ENCODE data around the gene LOX. TPM values are rescaled to one million over a fixed set of nuclear protein-coding genes. Genes with fewer than 3 reads are reported as not detected.

The LOX gene
- total RNA-seq, 1 donor from 2014 or later: 1.2 TPM

DNA sequence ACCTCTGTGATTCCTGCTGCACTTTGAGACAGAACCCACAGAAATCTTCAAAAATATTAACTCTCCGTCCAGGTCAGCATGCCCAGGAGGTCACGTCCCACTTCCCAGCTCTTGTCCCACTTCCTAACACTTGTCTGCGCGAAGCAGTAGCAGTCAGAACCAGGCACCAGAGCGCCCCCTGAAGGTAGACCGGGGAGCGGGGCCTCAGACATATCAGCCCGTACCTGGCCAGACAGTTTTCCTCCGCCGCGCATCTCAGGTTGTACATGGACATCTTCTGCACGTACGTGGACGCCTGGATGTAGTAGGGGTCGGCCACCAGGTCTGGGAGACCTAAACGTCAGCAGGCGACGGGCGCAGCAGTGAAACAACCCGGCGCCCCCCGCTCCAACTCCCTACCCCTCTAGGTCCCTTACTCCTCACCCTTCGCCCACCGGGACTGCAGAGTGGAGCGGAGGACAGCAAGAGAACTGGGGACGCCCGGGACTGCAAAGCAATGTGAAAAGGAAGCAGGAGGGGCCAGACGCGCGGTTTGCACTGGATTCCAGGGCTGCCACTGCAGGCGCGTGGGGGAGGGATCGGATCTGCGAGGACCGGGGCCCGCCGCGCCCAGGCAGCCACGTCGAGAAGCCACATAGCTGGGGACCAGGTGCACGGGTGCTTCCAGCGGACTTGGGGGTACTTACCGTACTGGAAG, 1.2 kb downstream of the LOX start:
- Mint-ChIP-seq H3K27ac (ENCODE audit: unreplicated experiment) (no peak overlapping the region), H3K4me1 (peaks cover 23% of the 10 kb centered on the region), H3K9me3 (no peaks in the 10 kb centered on the region), H3K27me3 (ENCODE audit: low read depth) (peaks cover 42% of the 10 kb centered on the region), H3K36me3 (ENCODE audit: low read depth) (no peaks in the 10 kb centered on the region), H3K4me3 (peak overlapping the region; percentile 85)
- peak; percentile 83 for TF ChIP-seq CTCF (conservative IDR thresholded peaks at IDR 0.05)
- DNase-seq (ENCODE audit: low read depth, low spot score): peak; percentile 70

DNA sequence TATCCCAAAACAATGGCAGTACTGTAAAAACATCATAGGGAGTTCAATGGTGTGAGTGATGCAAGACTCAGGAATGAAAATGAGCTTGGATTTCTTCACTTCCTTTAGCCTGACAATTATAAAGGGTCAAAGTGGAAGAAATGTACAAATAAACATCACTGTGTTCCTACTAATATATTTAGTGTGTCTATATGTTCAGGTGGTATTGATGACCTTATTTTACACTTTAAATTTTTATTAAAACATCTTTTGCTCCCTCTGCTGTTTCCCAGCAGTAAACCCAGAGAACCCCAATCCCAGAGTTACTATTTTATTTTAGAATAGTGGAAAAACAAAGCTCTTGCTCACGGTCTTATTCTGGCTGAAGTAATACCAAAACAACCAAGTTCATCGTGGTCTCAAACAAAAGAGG, 2.0 kb downstream of the LOX start:
- H3K9me3 Mint-ChIP-seq: no peaks in the 10 kb centered on the region
- peak overlapping the region; percentile 85 for H3K4me3 Mint-ChIP-seq
- peaks cover 23% of the 10 kb centered on the region for H3K4me1 Mint-ChIP-seq
- TF ChIP-seq CTCF (conservative IDR thresholded peaks at IDR 0.05): no peak
- H3K36me3 Mint-ChIP-seq (ENCODE audit: low read depth): no peaks in the 10 kb centered on the region
- H3K27ac Mint-ChIP-seq (ENCODE audit: unreplicated experiment): no peak overlapping the region
- no peak for DNase-seq (ENCODE audit: low read depth, low spot score)
- peaks cover 42% of the 10 kb centered on the region for H3K27me3 Mint-ChIP-seq (ENCODE audit: low read depth)

- Mint-ChIP-seq H3K9me3 (no peaks in the 10 kb centered on the region), H3K36me3 (ENCODE audit: low read depth) (no peaks in the 10 kb centered on the region), H3K27me3 (ENCODE audit: low read depth) (peaks cover 33% of the 10 kb centered on the region), H3K27ac (ENCODE audit: unreplicated experiment) (no peak overlapping the region), H3K4me1 (peaks cover 23% of the 10 kb centered on the region), H3K4me3 (no peak overlapping the region)
- no peak for TF ChIP-seq CTCF (conservative IDR thresholded peaks at IDR 0.05)
- DNase-seq (ENCODE audit: low read depth, low spot score): no peak
Observed at GRCh38 chr5:122073864-122074263, 4.2 kb downstream of the LOX start.

DNA sequence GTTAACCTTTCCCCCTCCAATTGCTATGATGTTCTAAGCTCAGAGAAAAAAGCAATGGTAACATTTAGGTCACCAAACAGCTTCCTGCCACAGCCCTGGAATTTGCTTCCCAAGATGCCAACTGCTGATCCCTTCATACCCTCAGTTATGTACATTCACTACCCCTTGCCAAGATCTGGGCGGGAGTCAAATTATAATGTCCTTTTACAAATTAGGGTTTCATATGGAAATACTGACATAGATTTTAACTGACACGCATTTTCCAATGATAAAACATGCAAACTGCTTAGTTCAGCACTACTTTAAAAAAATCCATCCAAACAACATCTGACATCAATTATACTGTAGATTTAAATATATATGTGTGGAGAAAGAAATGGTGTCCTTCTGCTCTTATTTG, 5.0 kb downstream of the LOX start:
- no peak for TF ChIP-seq CTCF (conservative IDR thresholded peaks at IDR 0.05)
- H3K4me3 Mint-ChIP-seq: no peak overlapping the region
- no peaks in the 10 kb centered on the region for H3K36me3 Mint-ChIP-seq (ENCODE audit: low read depth)
- peaks cover 17% of the 10 kb centered on the region for H3K4me1 Mint-ChIP-seq
- DNase-seq (ENCODE audit: low read depth, low spot score): no peak
- H3K27me3 Mint-ChIP-seq (ENCODE audit: low read depth): peaks cover 24% of the 10 kb centered on the region
- H3K9me3 Mint-ChIP-seq: no peaks in the 10 kb centered on the region
- no peak overlapping the region for H3K27ac Mint-ChIP-seq (ENCODE audit: unreplicated experiment)

DNA sequence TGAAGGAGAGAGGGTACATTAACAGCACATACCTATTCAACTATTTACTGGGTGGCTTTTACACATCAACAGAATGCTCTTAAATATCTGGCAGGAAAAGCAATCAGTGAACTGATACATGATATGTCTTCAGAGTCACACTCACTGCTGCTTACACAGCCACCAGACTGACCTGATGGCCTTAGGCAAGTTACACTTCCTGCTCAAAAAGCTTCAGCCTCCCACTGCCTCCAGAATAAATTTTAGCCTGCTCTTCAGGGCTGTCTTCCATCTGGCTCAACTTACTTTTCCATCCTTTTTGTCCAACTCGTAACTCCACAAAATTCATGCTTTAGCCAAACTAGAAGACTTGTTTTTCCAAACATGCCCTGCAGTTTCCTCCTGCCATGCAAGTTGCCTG, 10.7 kb downstream of the LOX start:
- TF ChIP-seq CTCF (conservative IDR thresholded peaks at IDR 0.05): no peak
- no peaks in the 10 kb centered on the region for H3K36me3 Mint-ChIP-seq (ENCODE audit: low read depth)
- H3K4me3 Mint-ChIP-seq: no peak overlapping the region
- H3K4me1 Mint-ChIP-seq: peaks cover 14% of the 10 kb centered on the region
- H3K27ac Mint-ChIP-seq (ENCODE audit: unreplicated experiment): no peak overlapping the region
- H3K9me3 Mint-ChIP-seq: no peaks in the 10 kb centered on the region
- H3K27me3 Mint-ChIP-seq (ENCODE audit: low read depth): no peaks in the 10 kb centered on the region
- DNase-seq (ENCODE audit: low read depth, low spot score): no peak
